ENCODE results near the gene KLHDC7B.

The KLHDC7B gene

GRCh38 chr22:50548921-50549790, 3.5 kb downstream of the KLHDC7B start:
- no peak for FAIRE-seq

- FAIRE-seq: no peak
Observed at GRCh38 chr22:50550395-50550794, 4.7 kb downstream of the KLHDC7B start.

GRCh38 chr22:50551160-50551752, 5.6 kb downstream of the KLHDC7B start:
- FAIRE-seq: no peak

GRCh38 chr22:50553310-50553709, 7.6 kb downstream of the KLHDC7B start:
- FAIRE-seq: no peak

- FAIRE-seq: no peak
Observed at GRCh38 chr22:50556703-50557102, 11.0 kb downstream of the KLHDC7B start.

- no peak for FAIRE-seq
Observed at GRCh38 chr22:50560034-50560433, 14.3 kb downstream of the KLHDC7B start.

- no peak for FAIRE-seq
Observed at GRCh38 chr22:50561401-50562358, 16.0 kb downstream of the KLHDC7B start.

GRCh38 chr22:50562523-50563412, 17.1 kb downstream of the KLHDC7B start, which contains the start of gene SYCE3:
Gene SYCE3 (minus strand): TSS chr22:50562919. CDS start chr22:50556405, 6,514 bp downstream.
- FAIRE-seq: no peak

GRCh38 chr22:50563413-50564160, 17.9 kb downstream of the KLHDC7B start:
- FAIRE-seq: no peak

GRCh38 chr22:50564289-50564688, 18.6 kb downstream of the KLHDC7B start:
- no peak for FAIRE-seq

- FAIRE-seq: no peak
Observed at GRCh38 chr22:50567721-50568252, 22.1 kb downstream of the KLHDC7B start.

GRCh38 chr22:50568626-50569025, 22.9 kb downstream of the KLHDC7B start:
- FAIRE-seq: no peak

GRCh38 chr22:50569041-50569459, 23.4 kb downstream of the KLHDC7B start:
- FAIRE-seq: no peak

- no peak for FAIRE-seq
Observed at GRCh38 chr22:50569896-50570535, 24.3 kb downstream of the KLHDC7B start.

- no peak for FAIRE-seq
Observed at GRCh38 chr22:50570861-50571260, 25.2 kb downstream of the KLHDC7B start.

- FAIRE-seq: no peak
Observed at GRCh38 chr22:50571264-50572175, 25.8 kb downstream of the KLHDC7B start.

GRCh38 chr22:50572965-50573364, 27.3 kb downstream of the KLHDC7B start:
- FAIRE-seq: no peak

- no peak for FAIRE-seq
Observed at GRCh38 chr22:50573491-50574382, 28.0 kb downstream of the KLHDC7B start.
